ENCODE results near the gene RPL27A.

- TF ChIP-seq EZH2 (IDR thresholded peaks at IDR 0.05) (no peak), POLR2AphosphoS5 (IDR thresholded peaks at IDR 0.05; ENCODE audit: borderline replicate concordance, low read depth, low read length) (no peak)
These were observed 669 bp downstream of the RPL27A start for GRCh38 chr11:8683115-8683807.
